ENCODE results near the gene GOT1.

The GOT1 gene

GRCh38 chr10:99370993-99371392, 59.4 kb downstream of the GOT1 start:
- TF ChIP-seq GATA3 (IDR thresholded peaks at IDR 0.05; ENCODE audit: low read depth, low read length), result no peak
- no peak for TF ChIP-seq GATA2 (IDR thresholded peaks at IDR 0.05; ENCODE audit: low read depth, low read length)

- TF ChIP-seq GATA3 (IDR thresholded peaks at IDR 0.05; ENCODE audit: low read depth, low read length) (no peak), GATA2 (IDR thresholded peaks at IDR 0.05; ENCODE audit: low read depth, low read length) (no peak)
These were observed 60.9 kb downstream of the GOT1 start for GRCh38 chr10:99369551-99369950.

- no peak for TF ChIP-seq GATA3 (IDR thresholded peaks at IDR 0.05; ENCODE audit: low read depth, low read length)
- TF ChIP-seq GATA2 (IDR thresholded peaks at IDR 0.05; ENCODE audit: low read depth, low read length), result no peak
These were observed 61.3 kb downstream of the GOT1 start for GRCh38 chr10:99369126-99369525.

- TF ChIP-seq GATA3 (IDR thresholded peaks at IDR 0.05; ENCODE audit: low read depth, low read length) (no peak), GATA2 (IDR thresholded peaks at IDR 0.05; ENCODE audit: low read depth, low read length) (no peak)
These were observed 61.8 kb downstream of the GOT1 start for GRCh38 chr10:99368646-99369045.

- no peak for TF ChIP-seq GATA3 (IDR thresholded peaks at IDR 0.05; ENCODE audit: low read depth, low read length)
- no peak for TF ChIP-seq GATA2 (IDR thresholded peaks at IDR 0.05; ENCODE audit: low read depth, low read length)
These were observed 63.8 kb downstream of the GOT1 start for GRCh38 chr10:99366666-99367065.

- TF ChIP-seq GATA2 (IDR thresholded peaks at IDR 0.05; ENCODE audit: low read depth, low read length), result no peak
- TF ChIP-seq GATA3 (IDR thresholded peaks at IDR 0.05; ENCODE audit: low read depth, low read length), result no peak
These were observed 64.7 kb downstream of the GOT1 start for GRCh38 chr10:99365736-99366135.

GRCh38 chr10:99365311-99365710, 65.1 kb downstream of the GOT1 start:
- TF ChIP-seq GATA2 (IDR thresholded peaks at IDR 0.05; ENCODE audit: low read depth, low read length), result no peak
- no peak for TF ChIP-seq GATA3 (IDR thresholded peaks at IDR 0.05; ENCODE audit: low read depth, low read length)

GRCh38 chr10:99364125-99364524, 66.3 kb downstream of the GOT1 start:
- no peak for TF ChIP-seq GATA2 (IDR thresholded peaks at IDR 0.05; ENCODE audit: low read depth, low read length)
- TF ChIP-seq GATA3 (IDR thresholded peaks at IDR 0.05; ENCODE audit: low read depth, low read length), result no peak

- TF ChIP-seq GATA3 (IDR thresholded peaks at IDR 0.05; ENCODE audit: low read depth, low read length), result no peak
- no peak for TF ChIP-seq GATA2 (IDR thresholded peaks at IDR 0.05; ENCODE audit: low read depth, low read length)
These were observed 69.5 kb downstream of the GOT1 start for GRCh38 chr10:99360934-99361333.

- no peak for TF ChIP-seq GATA3 (IDR thresholded peaks at IDR 0.05; ENCODE audit: low read depth, low read length)
- TF ChIP-seq GATA2 (IDR thresholded peaks at IDR 0.05; ENCODE audit: low read depth, low read length), result no peak
These were observed 72.3 kb downstream of the GOT1 start for GRCh38 chr10:99358101-99358500.

- TF ChIP-seq GATA2 (IDR thresholded peaks at IDR 0.05; ENCODE audit: low read depth, low read length), result no peak
- no peak for TF ChIP-seq GATA3 (IDR thresholded peaks at IDR 0.05; ENCODE audit: low read depth, low read length)
These were observed 72.7 kb downstream of the GOT1 start for GRCh38 chr10:99357691-99358090.

GRCh38 chr10:99353182-99353581, 77.2 kb downstream of the GOT1 start:
- TF ChIP-seq GATA2 (IDR thresholded peaks at IDR 0.05; ENCODE audit: low read depth, low read length), result no peak
- no peak for TF ChIP-seq GATA3 (IDR thresholded peaks at IDR 0.05; ENCODE audit: low read depth, low read length)

- TF ChIP-seq GATA3 (IDR thresholded peaks at IDR 0.05; ENCODE audit: low read depth, low read length), result no peak
- no peak for TF ChIP-seq GATA2 (IDR thresholded peaks at IDR 0.05; ENCODE audit: low read depth, low read length)
These were observed 82.8 kb downstream of the GOT1 start for GRCh38 chr10:99347672-99348071.
